ENCODE measurements around the gene CLDN6.

CLDN6 gene

DNA sequence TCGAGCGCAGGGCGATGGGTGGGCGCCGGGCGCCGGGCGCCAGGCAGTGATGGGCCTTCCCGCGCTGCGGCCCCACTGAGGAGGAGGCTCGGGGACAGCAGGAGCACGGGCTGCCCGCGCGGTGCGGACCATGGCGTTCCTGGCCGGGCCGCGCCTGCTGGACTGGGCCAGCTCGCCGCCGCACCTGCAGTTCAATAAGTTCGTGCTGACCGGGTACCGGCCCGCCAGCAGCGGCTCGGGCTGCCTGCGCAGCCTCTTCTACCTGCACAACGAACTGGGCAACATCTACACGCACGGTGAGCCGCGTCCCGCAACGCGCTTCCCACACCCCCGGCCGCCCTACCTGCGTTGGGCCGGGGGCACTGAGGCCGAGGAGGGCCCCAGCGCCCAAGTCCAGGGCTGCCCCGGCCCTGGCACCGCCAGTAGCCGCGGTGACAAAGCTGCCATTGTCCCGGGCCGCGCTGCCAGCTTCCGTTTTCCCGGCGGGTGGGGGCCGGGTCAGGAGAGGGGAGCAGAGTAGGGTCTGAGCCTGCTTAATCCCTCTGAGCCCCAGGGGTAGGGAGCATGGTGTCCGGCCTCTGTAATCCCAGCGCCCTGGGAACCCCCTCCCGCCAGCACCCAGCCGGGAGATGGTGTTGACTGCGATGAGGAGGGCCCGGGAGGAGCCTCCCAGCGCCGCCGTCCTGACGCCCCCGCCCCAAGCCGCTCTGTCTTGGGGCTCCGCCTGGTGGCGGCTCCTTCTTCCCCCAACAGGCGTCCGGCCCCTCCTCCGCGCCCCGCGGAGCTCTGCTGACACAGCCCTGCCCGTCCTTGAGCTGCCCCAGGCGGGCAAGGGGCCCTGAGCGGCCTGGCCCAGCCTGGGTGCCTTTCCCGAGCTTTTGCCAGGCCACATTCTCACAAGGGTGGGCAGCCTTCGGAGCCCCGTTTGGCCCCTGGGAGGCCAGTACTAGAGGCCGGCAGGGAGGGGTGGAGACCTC lies 48.1 kb downstream of the CLDN6 start:
- DNase-seq (ENCODE audit: low spot score in 2 of 2): peak; percentile 69 to 89
- Mint-ChIP-seq H3K4me3 (peak overlapping the region; percentile 71), H3K27ac (no peak overlapping the region), H3K4me1 (peaks cover 43% of the 10 kb centered on the region), H3K9me3 (no peaks in the 10 kb centered on the region), H3K36me3 (peaks cover 23% of the 10 kb centered on the region)
- peak; percentile 79 for ATAC-seq

DNA sequence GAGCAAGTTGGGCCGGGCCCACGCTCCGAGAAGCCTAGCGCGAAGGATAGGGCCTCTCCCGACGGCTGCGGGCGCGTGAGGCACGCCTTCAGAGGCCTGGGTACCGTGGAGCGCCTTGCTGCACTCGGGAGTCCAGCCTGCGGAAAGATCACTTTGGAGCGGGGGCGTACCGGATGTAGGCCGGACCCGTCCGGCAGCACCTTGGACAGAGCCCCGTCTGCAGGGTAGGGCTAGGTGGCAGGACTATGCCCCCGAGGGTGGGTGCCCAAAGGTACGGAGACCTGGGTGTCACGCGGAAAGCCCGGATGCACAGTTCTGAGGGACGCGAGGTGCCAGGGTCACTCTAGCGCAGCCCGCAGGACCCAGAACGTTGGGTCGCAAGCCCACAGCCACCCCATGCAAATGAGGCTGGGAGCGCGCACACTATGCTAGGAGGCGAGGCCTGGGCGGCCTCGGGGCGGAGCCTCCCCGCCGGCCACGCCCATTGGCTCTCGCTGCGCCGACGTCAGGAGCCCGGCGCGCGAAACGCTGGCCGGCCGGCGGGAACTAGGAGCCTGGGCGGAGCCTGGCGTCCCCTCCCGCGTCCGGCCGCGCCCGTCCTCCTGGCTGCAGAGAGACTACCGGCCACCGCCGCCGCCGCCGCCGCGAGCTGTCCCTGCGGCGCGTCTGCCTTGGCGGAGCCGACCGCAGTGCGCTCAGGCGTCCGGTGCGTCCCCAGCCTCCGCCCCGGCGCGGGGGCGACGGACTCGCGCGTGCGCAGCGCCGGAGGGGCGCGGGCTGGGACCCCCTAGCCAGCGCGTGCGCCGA lies 49.0 kb downstream of the CLDN6 start, which contains the start of gene PAQR4:
Gene PAQR4 (plus strand): TSS at position 611 of the 807 bp plus-strand sequence. CDS start 327 bp downstream, outside the sequence.
- DNase-seq (ENCODE audit: low spot score in 2 of 2): peak; percentile 91 to 92
- Mint-ChIP-seq H3K4me1 (peaks cover 48% of the 10 kb centered on the region), H3K9me3 (no peaks in the 10 kb centered on the region), H3K27ac (no peak within 1 kb of the TSS), H3K4me3 (peak within 1 kb of the TSS; percentile 71), H3K36me3 (peaks cover 23% of the 10 kb centered on the region)
- peak; percentile 85 for ATAC-seq

- Mint-ChIP-seq H3K36me3 (peaks cover 23% of the 10 kb centered on the region), H3K27ac (no peak overlapping the region), H3K4me1 (peaks cover 53% of the 10 kb centered on the region), H3K9me3 (no peaks in the 10 kb centered on the region), H3K4me3 (peak overlapping the region; percentile 71)
- ATAC-seq (no peak), DNase-seq (ENCODE audit: low spot score in 2 of 2) (no peak)
These were observed 49.6 kb downstream of the CLDN6 start for GRCh38 chr16:2968368-2968737.

DNA sequence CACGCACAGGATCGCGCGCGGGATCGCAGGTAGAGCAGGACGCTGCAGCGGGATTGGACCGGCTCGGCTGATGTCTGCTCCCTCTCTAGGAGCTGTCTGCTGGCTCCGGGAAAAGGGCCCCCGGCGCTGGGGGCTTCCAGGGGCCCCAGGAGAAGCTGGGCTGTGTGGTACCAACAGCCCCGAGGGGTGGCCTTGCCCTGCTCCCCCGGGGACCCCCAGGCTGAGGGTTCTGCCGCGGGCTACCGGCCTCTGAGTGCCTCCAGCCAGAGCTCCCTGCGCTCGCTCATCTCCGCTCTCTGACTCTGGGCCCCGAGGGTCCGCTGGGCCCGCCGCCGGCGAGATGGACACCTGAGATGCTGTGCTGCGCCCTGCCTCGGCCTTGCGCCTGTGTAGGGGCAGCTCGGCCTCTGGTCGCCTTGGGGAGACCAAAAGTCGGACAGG lies 50.2 kb downstream of the CLDN6 start:
- Mint-ChIP-seq H3K9me3 (no peaks in the 10 kb centered on the region), H3K36me3 (peaks cover 22% of the 10 kb centered on the region), H3K27ac (no peak overlapping the region), H3K4me3 (peak overlapping the region; percentile 71), H3K4me1 (peaks cover 53% of the 10 kb centered on the region)
- no peak for DNase-seq (ENCODE audit: low spot score in 2 of 2)
- ATAC-seq: no peak

DNA sequence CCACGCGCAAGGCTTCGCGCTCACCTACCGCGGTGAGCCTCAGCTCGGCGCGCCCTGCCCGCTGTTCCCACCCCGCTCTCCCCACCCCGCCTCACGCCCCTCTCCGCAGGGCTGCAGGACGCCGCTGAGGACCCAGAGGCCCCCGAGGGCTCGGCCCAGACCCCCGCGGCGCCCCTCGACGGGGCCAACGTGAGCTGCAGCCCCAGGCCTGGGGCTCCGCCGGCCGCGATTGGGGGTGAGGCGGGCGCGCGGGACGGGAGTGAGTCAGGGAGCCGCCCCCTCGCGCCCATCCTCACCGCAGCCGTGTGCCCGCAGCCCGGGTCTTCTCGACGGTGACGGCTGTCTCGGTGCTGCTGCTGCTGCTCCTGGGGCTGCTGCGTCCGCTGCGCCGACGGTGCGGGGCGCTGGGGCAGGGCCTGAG lies 50.8 kb downstream of the CLDN6 start:
- Mint-ChIP-seq H3K4me3 (no peak overlapping the region), H3K27ac (no peak overlapping the region), H3K36me3 (peaks cover 17% of the 10 kb centered on the region), H3K4me1 (peaks cover 50% of the 10 kb centered on the region), H3K9me3 (no peaks in the 10 kb centered on the region)
- ATAC-seq: no peak
- no peak for DNase-seq (ENCODE audit: low spot score in 2 of 2)

GRCh38 chr16:2966808-2967191 lies 51.2 kb downstream of the CLDN6 start:
- no peak for DNase-seq (ENCODE audit: low spot score in 2 of 2)

GRCh38 chr16:2966043-2966807 lies 51.8 kb downstream of the CLDN6 start:
- peaks cover 52% of the 10 kb centered on the region for H3K4me1 Mint-ChIP-seq
- no peaks in the 10 kb centered on the region for H3K9me3 Mint-ChIP-seq
- H3K27ac Mint-ChIP-seq: no peak overlapping the region
- H3K4me3 Mint-ChIP-seq: peak overlapping the region; percentile 73
- DNase-seq (ENCODE audit: low spot score in 2 of 2): no peak
- no peak for ATAC-seq
- peaks cover 7% of the 10 kb centered on the region for H3K36me3 Mint-ChIP-seq

More at GRCh38 chr16:2966808-2967191, 51.2 kb downstream of the CLDN6 start:
- Mint-ChIP-seq H3K4me3 (no peak overlapping the region), H3K4me1 (peaks cover 49% of the 10 kb centered on the region), H3K9me3 (no peaks in the 10 kb centered on the region), H3K27ac (no peak overlapping the region), H3K36me3 (peaks cover 13% of the 10 kb centered on the region)
- no peak for ATAC-seq

Data from stimulated activated effector memory CD8-positive, alpha-beta T cell treated with anti-CD3 and anti-CD28 coated beads, Interleukin-12 subunit alpha, Interleukin-12 subunit beta, amount 100 ng/mL, for 72 hours (primary cell).